HEK293 (cell line): ENCODE results near the gene FTO.

Experiments
- KLF7 ChIP-seq: fragments of 450-650 bp; formaldehyde crosslinking; IDR thresholded peaks from 2 replicates; pipeline ENCODE4 v1.5.1; 2016; ENCODE audit warnings: missing biosample characterization, missing genetic modification characterization, borderline replicate concordance
- TCF7L2 ChIP-seq: IDR thresholded peaks from 2 replicates; pipeline ENCODE4 v1.6.1; 2011; ENCODE audit warnings: low read depth, mild to moderate bottlenecking, inconsistent platforms, low read length, moderate library complexity, borderline replicate concordance
- ZBTB20 ChIP-seq: fragments of 450-650 bp; formaldehyde crosslinking; IDR thresholded peaks from 2 replicates; pipeline ENCODE4 v1.5.1; 2016; ENCODE audit warnings: missing biosample characterization, missing genetic modification characterization
- ZEB2 ChIP-seq: fragments of 450-650 bp; formaldehyde crosslinking; IDR thresholded peaks from 2 replicates; pipeline ENCODE4 v1.5.1; 2016; ENCODE audit warnings: missing biosample characterization, missing genetic modification characterization
- ZFP3 ChIP-seq: fragments of 450-650 bp; formaldehyde crosslinking; IDR thresholded peaks from 2 replicates; pipeline ENCODE4 v1.5.1; 2016; ENCODE audit warnings: low read depth, missing biosample characterization, missing genetic modification characterization
- ZNF266 ChIP-seq: fragments of 450-650 bp; formaldehyde crosslinking; IDR thresholded peaks from 2 replicates; pipeline ENCODE4 v1.5.1; 2016; ENCODE audit warnings: missing biosample characterization, missing genetic modification characterization, low read depth
- ZNF571 ChIP-seq: fragments of 450-650 bp; formaldehyde crosslinking; IDR thresholded peaks from 2 replicates; pipeline ENCODE4 v1.5.0; 2017; ENCODE audit warnings: missing biosample characterization, missing genetic modification characterization
- TF ChIP-seq, protein P1 (sequence below): fragments of 450-650 bp; formaldehyde crosslinking; IDR thresholded peaks from 2 replicates; pipeline ENCODE4 v1.5.1; 2016; ENCODE audit warnings: missing biosample characterization, missing genetic modification characterization, borderline replicate concordance
- TF ChIP-seq, protein P2 (sequence below): fragments of 450-650 bp; formaldehyde crosslinking; IDR thresholded peaks from 2 replicates; pipeline ENCODE4 v1.5.1; 2017; ENCODE audit warnings: missing biosample characterization, mild to moderate bottlenecking, missing genetic modification characterization, moderate library complexity
- TF ChIP-seq, protein P3 (sequence below): fragments of 450-650 bp; formaldehyde crosslinking; IDR thresholded peaks from 2 replicates; pipeline ENCODE4 v1.5.1; 2016; ENCODE audit warnings: missing biosample characterization, missing genetic modification characterization
- TF ChIP-seq, protein P4 (sequence below): fragments of 450-650 bp; formaldehyde crosslinking; IDR thresholded peaks from 2 replicates; pipeline ENCODE4 v1.5.1; 2016; ENCODE audit warnings: missing biosample characterization, missing genetic modification characterization, borderline replicate concordance

DNA sequence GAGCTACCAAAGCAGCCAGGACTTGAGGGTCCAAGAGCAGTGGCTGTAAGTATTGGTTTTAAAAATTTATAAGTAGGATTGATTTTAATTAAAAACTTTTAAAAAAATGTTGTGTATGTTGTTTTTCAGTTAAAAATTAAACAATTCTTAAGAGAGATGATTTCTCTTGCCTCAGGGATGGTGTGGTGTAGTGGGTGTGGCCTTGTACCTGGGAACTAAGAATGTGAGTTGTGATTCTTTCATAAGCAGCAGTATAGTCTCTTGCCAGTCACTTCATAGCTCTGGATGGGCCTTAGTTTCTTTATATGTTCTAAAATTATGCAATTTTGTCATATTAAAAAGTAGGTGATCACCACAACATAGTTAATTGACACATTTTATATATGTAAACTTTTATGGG is 99.5 kb downstream of the FTO start:
- TF ChIP-seq, protein P1, sequence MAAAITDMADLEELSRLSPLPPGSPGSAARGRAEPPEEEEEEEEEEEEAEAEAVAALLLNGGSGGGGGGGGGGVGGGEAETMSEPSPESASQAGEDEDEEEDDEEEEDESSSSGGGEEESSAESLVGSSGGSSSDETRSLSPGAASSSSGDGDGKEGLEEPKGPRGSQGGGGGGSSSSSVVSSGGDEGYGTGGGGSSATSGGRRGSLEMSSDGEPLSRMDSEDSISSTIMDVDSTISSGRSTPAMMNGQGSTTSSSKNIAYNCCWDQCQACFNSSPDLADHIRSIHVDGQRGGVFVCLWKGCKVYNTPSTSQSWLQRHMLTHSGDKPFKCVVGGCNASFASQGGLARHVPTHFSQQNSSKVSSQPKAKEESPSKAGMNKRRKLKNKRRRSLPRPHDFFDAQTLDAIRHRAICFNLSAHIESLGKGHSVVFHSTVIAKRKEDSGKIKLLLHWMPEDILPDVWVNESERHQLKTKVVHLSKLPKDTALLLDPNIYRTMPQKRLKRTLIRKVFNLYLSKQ = no peak
- TF ChIP-seq, protein P2, sequence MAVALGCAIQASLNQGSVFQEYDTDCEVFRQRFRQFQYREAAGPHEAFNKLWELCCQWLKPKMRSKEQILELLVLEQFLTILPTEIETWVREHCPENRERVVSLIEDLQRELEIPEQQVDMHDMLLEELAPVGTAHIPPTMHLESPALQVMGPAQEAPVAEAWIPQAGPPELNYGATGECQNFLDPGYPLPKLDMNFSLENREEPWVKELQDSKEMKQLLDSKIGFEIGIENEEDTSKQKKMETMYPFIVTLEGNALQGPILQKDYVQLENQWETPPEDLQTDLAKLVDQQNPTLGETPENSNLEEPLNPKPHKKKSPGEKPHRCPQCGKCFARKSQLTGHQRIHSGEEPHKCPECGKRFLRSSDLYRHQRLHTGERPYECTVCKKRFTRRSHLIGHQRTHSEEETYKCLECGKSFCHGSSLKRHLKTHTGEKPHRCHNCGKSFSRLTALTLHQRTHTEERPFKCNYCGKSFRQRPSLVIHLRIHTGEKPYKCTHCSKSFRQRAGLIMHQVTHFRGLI (tag by site-specific recombination) = no peak
- no peak for TF ChIP-seq ZEB2
- no peak for TF ChIP-seq ZFP3 (tag by site-specific recombination)
- TF ChIP-seq, protein P3, sequence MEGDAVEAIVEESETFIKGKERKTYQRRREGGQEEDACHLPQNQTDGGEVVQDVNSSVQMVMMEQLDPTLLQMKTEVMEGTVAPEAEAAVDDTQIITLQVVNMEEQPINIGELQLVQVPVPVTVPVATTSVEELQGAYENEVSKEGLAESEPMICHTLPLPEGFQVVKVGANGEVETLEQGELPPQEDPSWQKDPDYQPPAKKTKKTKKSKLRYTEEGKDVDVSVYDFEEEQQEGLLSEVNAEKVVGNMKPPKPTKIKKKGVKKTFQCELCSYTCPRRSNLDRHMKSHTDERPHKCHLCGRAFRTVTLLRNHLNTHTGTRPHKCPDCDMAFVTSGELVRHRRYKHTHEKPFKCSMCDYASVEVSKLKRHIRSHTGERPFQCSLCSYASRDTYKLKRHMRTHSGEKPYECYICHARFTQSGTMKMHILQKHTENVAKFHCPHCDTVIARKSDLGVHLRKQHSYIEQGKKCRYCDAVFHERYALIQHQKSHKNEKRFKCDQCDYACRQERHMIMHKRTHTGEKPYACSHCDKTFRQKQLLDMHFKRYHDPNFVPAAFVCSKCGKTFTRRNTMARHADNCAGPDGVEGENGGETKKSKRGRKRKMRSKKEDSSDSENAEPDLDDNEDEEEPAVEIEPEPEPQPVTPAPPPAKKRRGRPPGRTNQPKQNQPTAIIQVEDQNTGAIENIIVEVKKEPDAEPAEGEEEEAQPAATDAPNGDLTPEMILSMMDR = no peak
- no peak for TF ChIP-seq KLF7
- no peak for TF ChIP-seq ZNF266 (tag by site-specific recombination)
- no peak for TF ChIP-seq ZNF571
- TF ChIP-seq TCF7L2 = no peak
- TF ChIP-seq, protein P4, sequence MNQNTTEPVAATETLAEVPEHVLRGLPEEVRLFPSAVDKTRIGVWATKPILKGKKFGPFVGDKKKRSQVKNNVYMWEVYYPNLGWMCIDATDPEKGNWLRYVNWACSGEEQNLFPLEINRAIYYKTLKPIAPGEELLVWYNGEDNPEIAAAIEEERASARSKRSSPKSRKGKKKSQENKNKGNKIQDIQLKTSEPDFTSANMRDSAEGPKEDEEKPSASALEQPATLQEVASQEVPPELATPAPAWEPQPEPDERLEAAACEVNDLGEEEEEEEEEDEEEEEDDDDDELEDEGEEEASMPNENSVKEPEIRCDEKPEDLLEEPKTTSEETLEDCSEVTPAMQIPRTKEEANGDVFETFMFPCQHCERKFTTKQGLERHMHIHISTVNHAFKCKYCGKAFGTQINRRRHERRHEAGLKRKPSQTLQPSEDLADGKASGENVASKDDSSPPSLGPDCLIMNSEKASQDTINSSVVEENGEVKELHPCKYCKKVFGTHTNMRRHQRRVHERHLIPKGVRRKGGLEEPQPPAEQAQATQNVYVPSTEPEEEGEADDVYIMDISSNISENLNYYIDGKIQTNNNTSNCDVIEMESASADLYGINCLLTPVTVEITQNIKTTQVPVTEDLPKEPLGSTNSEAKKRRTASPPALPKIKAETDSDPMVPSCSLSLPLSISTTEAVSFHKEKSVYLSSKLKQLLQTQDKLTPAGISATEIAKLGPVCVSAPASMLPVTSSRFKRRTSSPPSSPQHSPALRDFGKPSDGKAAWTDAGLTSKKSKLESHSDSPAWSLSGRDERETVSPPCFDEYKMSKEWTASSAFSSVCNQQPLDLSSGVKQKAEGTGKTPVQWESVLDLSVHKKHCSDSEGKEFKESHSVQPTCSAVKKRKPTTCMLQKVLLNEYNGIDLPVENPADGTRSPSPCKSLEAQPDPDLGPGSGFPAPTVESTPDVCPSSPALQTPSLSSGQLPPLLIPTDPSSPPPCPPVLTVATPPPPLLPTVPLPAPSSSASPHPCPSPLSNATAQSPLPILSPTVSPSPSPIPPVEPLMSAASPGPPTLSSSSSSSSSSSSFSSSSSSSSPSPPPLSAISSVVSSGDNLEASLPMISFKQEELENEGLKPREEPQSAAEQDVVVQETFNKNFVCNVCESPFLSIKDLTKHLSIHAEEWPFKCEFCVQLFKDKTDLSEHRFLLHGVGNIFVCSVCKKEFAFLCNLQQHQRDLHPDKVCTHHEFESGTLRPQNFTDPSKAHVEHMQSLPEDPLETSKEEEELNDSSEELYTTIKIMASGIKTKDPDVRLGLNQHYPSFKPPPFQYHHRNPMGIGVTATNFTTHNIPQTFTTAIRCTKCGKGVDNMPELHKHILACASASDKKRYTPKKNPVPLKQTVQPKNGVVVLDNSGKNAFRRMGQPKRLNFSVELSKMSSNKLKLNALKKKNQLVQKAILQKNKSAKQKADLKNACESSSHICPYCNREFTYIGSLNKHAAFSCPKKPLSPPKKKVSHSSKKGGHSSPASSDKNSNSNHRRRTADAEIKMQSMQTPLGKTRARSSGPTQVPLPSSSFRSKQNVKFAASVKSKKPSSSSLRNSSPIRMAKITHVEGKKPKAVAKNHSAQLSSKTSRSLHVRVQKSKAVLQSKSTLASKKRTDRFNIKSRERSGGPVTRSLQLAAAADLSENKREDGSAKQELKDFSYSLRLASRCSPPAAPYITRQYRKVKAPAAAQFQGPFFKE = no peak
- no peak for TF ChIP-seq ZBTB20 (tag by site-specific recombination)
